T-helper 17 cell (primary cell): ENCODE results near the gene SLC12A9. TPM values are rescaled to one million over a fixed set of nuclear protein-coding genes. Genes with fewer than 3 reads are reported as not detected.

Experiments used
- ATAC-seq: fragments of 150-1000 bp; cut with Tn5 transposase; 2 replicates; pipeline ENCODE4 v1.10.0; 2021; ENCODE audit warnings: mild to moderate bottlenecking, moderate library complexity
- DNase-seq, 3 donors: peaks; one replicate each; pipeline versions ENCODE4 v3.0.0 to v3.0.0-alpha.2; 2020 to 2021
- H3K9me3 ChIP-seq: one replicate; pipeline ENCODE4 v1.7.0; 2013; ENCODE audit warnings: low read length, mild to moderate bottlenecking; ENCODE audit not compliant: control insufficient read depth, poor library complexity, severe bottlenecking
- H3K27ac Mint-ChIP-seq: one replicate; pipeline ENCODE4 v1.8.0; 2022; ENCODE audit warnings: mild to moderate bottlenecking, moderate library complexity, mixed read lengths
- H3K27me3 Mint-ChIP-seq: one replicate; pipeline ENCODE4 v1.8.0; 2022; ENCODE audit warnings: mixed read lengths
- H3K36me3 Mint-ChIP-seq: one replicate; pipeline ENCODE4 v1.8.0; 2022; ENCODE audit warnings: low read depth, mixed read lengths
- H3K4me1 Mint-ChIP-seq: one replicate; pipeline ENCODE4 v1.8.0; 2022; ENCODE audit warnings: mild to moderate bottlenecking, mixed read lengths
- H3K4me3 Mint-ChIP-seq: one replicate; pipeline ENCODE4 v1.8.0; 2022; ENCODE audit warnings: mild to moderate bottlenecking, moderate library complexity, mixed read lengths
- total RNA-seq, 4 donors: library from RNA in 2 of 4; stranded (reverse) in 2 of 4; gene quantifications; one replicate each; pipeline ENCODE4 v1.2.3 and lab custom pipeline; 2022 to 2026

Gene SLC12A9
- total RNA-seq, 2 donors from 2014 or later = 43.9 to 50.9 TPM

DNA sequence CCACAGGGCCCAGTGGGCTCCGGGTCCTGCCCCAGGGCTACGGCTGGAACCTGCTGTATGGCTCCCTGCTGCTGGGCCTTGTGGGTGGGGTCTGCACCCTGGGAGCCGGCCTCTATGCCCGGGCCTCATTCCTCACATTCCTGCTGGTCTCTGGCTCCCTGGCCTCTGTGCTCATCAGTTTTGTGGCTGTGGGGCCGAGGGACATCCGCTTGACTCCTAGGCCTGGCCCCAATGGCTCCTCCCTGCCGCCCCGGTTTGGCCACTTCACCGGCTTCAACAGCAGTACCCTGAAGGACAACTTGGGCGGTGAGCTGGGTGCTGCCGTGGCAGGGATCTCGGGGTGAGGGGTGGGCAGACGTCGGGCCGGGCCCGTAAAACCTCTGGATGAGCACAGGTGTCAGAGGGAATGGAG, 4.4 kb downstream of the SLC12A9 start:
- DNase-seq (no peak), ATAC-seq (no peak)
- peaks cover 3% of the 10 kb centered on the region for H3K36me3 Mint-ChIP-seq
- no peaks in the 10 kb centered on the region for H3K9me3 ChIP-seq
- peaks cover 38% of the 10 kb centered on the region for H3K4me1 Mint-ChIP-seq
- peak overlapping the region; percentile 9 for H3K27ac Mint-ChIP-seq
- no peak overlapping the region for H3K4me3 Mint-ChIP-seq
- no peaks in the 10 kb centered on the region for H3K27me3 Mint-ChIP-seq

- DNase-seq = no peak
- H3K36me3 Mint-ChIP-seq = peaks cover 7% of the 10 kb centered on the region
- peak overlapping the region; percentile 3 for H3K27ac Mint-ChIP-seq
These were observed 7.3 kb downstream of the SLC12A9 start for GRCh38 chr7:100859856-100860255.

GRCh38 chr7:100860702-100861615, 8.4 kb downstream of the SLC12A9 start:
- Mint-ChIP-seq H3K27ac (no peak overlapping the region), H3K27me3 (no peaks in the 10 kb centered on the region), H3K4me3 (no peak overlapping the region), H3K36me3 (peaks cover 7% of the 10 kb centered on the region), H3K4me1 (peaks cover 15% of the 10 kb centered on the region)
- H3K9me3 ChIP-seq = no peaks in the 10 kb centered on the region
- DNase-seq (no peak), ATAC-seq (no peak)

More at GRCh38 chr7:100859856-100860255, 7.3 kb downstream of the SLC12A9 start:
- Mint-ChIP-seq H3K27me3 (no peaks in the 10 kb centered on the region), H3K4me1 (peaks cover 20% of the 10 kb centered on the region), H3K4me3 (no peak overlapping the region)
- ATAC-seq = no peak
- no peaks in the 10 kb centered on the region for H3K9me3 ChIP-seq

DNA sequence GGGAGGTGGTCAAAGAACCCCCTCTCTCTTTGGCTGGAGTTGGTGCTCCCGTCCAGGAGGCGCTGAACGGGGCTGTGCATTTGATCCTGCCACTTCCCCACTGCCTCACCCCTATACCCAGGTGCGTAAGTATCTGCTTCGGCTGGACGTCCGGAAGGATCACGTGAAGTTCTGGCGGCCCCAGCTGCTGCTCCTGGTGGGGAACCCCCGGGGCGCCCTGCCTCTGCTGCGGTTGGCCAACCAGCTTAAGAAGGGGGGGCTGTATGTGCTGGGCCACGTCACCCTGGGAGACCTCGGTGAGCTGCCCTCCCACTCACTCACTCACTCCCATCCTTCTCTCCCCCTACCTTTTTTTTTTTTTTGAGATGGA, 9.1 kb downstream of the SLC12A9 start:
- peaks cover 7% of the 10 kb centered on the region for H3K36me3 Mint-ChIP-seq

DNA sequence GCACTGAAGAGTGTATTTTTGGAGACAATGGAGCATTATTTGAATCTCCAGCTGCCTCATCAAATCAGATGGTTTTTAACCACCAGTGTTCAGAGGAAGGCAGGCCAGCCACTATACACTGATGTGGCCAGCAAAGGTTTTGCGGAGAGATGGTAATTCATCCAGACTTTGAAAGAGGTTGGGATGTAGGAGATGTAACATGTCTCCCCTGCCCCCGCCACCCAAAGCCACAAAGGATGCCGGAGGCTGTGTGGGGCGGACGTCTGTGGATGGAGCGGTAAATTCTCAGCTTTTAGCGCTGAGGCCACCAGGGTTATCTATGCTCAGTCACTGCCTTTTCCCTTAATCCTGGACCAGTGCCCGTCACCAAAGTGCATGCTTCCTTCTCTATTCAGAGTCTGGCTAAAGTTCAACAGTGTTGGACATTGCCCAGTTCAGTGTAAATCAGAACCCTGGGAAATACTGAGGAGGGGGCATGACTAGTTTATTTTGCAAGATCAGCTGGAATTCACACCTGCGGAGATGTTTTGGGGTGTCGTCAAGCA, 11.0 kb downstream of the SLC12A9 start:
- no peak overlapping the region for H3K27ac Mint-ChIP-seq
- DNase-seq (no peak), ATAC-seq (no peak)
- no peaks in the 10 kb centered on the region for H3K9me3 ChIP-seq
- peaks cover 18% of the 10 kb centered on the region for H3K4me1 Mint-ChIP-seq
- H3K4me3 Mint-ChIP-seq = no peak overlapping the region
- H3K27me3 Mint-ChIP-seq = no peaks in the 10 kb centered on the region
- H3K36me3 Mint-ChIP-seq = peaks cover 7% of the 10 kb centered on the region

More for the DNA sequence above, 9.1 kb downstream of the SLC12A9 start:
- no peaks in the 10 kb centered on the region for H3K9me3 ChIP-seq
- ATAC-seq (no peak), DNase-seq (no peak)
- peaks cover 15% of the 10 kb centered on the region for H3K4me1 Mint-ChIP-seq
- H3K4me3 Mint-ChIP-seq = no peak overlapping the region
- H3K27ac Mint-ChIP-seq = no peak overlapping the region
- no peaks in the 10 kb centered on the region for H3K27me3 Mint-ChIP-seq

- DNase-seq (no peak), ATAC-seq (no peak)
- peaks cover 15% of the 10 kb centered on the region for H3K4me1 Mint-ChIP-seq
- peaks cover 7% of the 10 kb centered on the region for H3K36me3 Mint-ChIP-seq
- no peaks in the 10 kb centered on the region for H3K27me3 Mint-ChIP-seq
- no peak overlapping the region for H3K27ac Mint-ChIP-seq
- no peak overlapping the region for H3K4me3 Mint-ChIP-seq
- H3K9me3 ChIP-seq = no peaks in the 10 kb centered on the region
These were observed 11.8 kb downstream of the SLC12A9 start for GRCh38 chr7:100864263-100864845.

GRCh38 chr7:100865372-100865911, 12.9 kb downstream of the SLC12A9 start:
- DNase-seq (no peak), ATAC-seq (no peak)
- no peaks in the 10 kb centered on the region for H3K9me3 ChIP-seq
- Mint-ChIP-seq H3K4me3 (peak overlapping the region; percentile 39), H3K27ac (no peak overlapping the region), H3K36me3 (peaks cover 7% of the 10 kb centered on the region), H3K4me1 (peaks cover 9% of the 10 kb centered on the region), H3K27me3 (no peaks in the 10 kb centered on the region)

DNA sequence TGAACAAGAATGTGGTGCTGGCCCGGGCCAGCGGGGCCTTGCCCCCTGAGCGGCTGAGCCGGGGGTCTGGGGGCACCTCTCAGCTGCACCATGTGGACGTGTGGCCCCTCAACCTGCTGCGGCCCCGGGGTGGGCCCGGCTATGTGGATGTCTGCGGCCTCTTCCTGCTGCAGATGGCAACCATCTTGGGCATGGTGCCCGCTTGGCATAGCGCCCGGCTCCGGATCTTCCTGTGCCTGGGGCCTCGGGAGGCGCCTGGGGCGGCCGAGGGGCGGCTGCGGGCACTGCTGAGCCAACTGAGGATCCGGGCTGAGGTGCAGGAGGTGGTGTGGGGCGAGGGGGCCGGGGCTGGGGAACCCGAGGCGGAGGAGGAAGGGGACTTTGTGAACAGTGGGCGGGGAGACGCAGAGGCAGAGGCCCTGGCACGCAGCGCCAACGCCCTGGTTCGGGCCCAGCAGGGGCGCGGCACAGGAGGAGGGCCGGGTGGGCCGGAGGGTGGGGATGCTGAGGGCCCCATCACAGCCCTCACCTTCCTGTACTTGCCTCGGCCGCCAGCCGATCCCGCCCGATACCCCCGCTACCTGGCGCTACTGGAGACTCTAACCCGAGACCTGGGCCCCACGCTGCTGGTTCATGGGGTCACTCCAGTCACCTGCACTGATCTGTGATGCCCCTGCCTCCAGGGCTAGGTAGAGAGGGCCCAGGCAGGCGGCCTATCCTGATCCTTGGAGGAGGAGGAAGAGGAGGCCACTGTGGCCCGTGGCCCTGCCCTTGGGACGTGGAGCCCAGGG, 13.6 kb downstream of the SLC12A9 start:
- Mint-ChIP-seq H3K4me1 (peaks cover 7% of the 10 kb centered on the region), H3K36me3 (peaks cover 4% of the 10 kb centered on the region), H3K27ac (peak overlapping the region; percentile 89)

GRCh38 chr7:100866729-100867039, 14.2 kb downstream of the SLC12A9 start:
- DNase-seq (no peak), ATAC-seq (no peak)
- H3K36me3 Mint-ChIP-seq = peaks cover 4% of the 10 kb centered on the region
- peak overlapping the region; percentile 89 for H3K27ac Mint-ChIP-seq
- H3K4me3 Mint-ChIP-seq = peak overlapping the region; percentile 86
- H3K9me3 ChIP-seq = no peaks in the 10 kb centered on the region
- no peaks in the 10 kb centered on the region for H3K27me3 Mint-ChIP-seq
- H3K4me1 Mint-ChIP-seq = peaks cover 7% of the 10 kb centered on the region

More for the DNA sequence above, 13.6 kb downstream of the SLC12A9 start:
- DNase-seq (no peak), ATAC-seq (peak; percentile 32)
- no peaks in the 10 kb centered on the region for H3K9me3 ChIP-seq
- Mint-ChIP-seq H3K27me3 (no peaks in the 10 kb centered on the region), H3K4me3 (peak overlapping the region; percentile 86)

DNA sequence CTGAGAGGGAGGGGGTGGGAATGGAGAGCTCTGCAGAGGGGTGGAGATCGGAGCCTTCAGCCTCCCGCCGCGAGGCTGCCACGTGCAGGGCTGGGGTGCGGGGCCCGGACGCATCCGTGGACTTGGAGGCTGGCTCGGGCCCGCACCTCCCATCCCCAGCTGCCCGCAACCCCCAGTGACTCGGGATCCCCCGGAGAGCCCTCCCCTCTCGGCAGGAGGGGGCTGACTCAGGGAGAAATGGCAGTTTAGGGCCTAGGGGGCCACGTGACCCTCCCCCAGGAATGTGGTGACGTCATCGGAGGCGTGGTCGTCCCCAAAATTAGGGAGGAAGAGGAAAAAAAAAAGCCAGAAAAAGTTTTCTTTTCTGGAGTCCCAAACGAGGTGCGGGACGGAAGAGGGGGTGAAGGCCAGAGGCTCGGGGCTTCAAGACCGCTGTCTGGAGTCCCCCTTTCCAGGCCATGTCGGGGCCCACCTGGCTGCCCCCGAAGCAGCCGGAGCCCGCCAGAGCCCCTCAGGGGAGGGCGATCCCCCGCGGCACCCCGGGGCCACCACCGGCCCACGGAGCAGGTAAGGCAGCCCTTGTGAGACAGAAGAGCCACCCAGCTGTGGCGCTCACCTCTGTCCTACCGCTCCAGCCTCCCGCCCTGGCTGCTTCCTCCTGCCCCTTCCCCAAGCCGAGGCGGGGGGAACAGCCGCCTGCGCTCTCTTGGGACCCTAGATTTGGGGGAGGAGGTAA, 14.7 kb downstream of the SLC12A9 start, which contains the start of gene TRIP6:
Gene TRIP6, plus strand, starts transcription at position 348 of the 736 bp plus-strand sequence. Its CDS starts 111 bp downstream, at position 459.
- peak; percentile 63 for ATAC-seq
- peak within 1 kb of the TSS; percentile 89 for H3K27ac Mint-ChIP-seq
- H3K36me3 Mint-ChIP-seq = peaks cover 4% of the 10 kb centered on the region
- DNase-seq = peak in 2 of 3 donors; percentile 29 to 40
- H3K9me3 ChIP-seq = no peaks in the 10 kb centered on the region
- peak within 1 kb of the TSS; percentile 86 for H3K4me3 Mint-ChIP-seq
- H3K27me3 Mint-ChIP-seq = no peaks in the 10 kb centered on the region
- H3K4me1 Mint-ChIP-seq = peaks cover 7% of the 10 kb centered on the region

DNA sequence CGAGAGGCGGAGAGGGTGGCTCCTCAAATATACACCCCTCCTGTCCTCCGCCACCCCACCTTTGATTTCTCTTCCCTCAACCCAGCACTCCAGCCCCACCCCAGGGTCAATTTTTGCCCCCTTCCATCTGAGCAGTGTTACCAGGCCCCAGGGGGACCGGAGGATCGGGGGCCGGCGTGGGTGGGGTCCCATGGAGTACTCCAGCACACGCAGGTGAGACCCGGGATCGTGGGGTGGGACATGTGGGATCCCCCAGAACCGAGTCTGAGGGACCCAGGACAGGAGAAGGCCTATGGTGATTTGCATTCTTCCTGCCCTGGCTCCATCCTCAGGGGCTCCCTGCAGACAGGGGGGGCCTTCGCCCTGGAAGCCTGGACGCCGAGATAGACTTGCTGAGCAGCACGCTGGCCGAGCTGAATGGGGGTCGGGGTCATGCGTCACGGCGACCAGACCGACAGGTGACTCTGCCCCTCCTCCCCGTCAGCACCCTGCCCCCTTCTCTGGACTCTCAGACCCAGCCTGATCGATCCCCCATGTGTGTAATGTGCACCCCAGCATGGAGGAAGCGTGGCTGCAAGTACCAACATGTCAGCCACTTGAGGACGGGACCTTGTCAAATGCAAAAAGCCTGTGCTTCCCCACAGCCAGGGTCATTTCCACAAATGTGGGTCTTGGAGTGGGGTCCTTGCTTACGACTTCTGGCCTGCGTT, 15.4 kb downstream of the SLC12A9 start:
- Mint-ChIP-seq H3K27ac (peak overlapping the region; percentile 89), H3K27me3 (no peaks in the 10 kb centered on the region), H3K4me1 (peaks cover 4% of the 10 kb centered on the region), H3K4me3 (peak overlapping the region; percentile 86), H3K36me3 (peaks cover 3% of the 10 kb centered on the region)
- no peak for DNase-seq
- no peak for ATAC-seq
- H3K9me3 ChIP-seq = no peaks in the 10 kb centered on the region
